Neural cell (in vitro differentiated cells): ENCODE results near the gene GATB.

Source experiments
- EP300 ChIP-seq: fragments of 450-650 bp; conservative IDR thresholded peaks from 2 replicates; pipeline ENCODE4 v1.6.1; 2014; ENCODE audit warnings: antibody characterized with exemption, mild to moderate bottlenecking, moderate library complexity; ENCODE audit not compliant: poor library complexity, severe bottlenecking
- EZH2 ChIP-seq: fragments of 200-600, 300-800 bp; shearing (Covaris generic), sonication (generic); IDR thresholded peaks from 2 replicates; pipeline ENCODE4 v1.6.1; 2014; ENCODE audit warnings: antibody characterized with exemption, low read length, borderline replicate concordance, mild to moderate bottlenecking; ENCODE audit not compliant: insufficient read depth, poor library complexity, severe bottlenecking
- TF ChIP-seq, protein P1 (sequence below): fragments of 450-650 bp; IDR thresholded peaks from 2 replicates; pipeline ENCODE4 v1.5.1; 2014; ENCODE audit warnings: antibody characterized with exemption, mild to moderate bottlenecking, moderate library complexity; ENCODE audit not compliant: poor library complexity, severe bottlenecking

DNA sequence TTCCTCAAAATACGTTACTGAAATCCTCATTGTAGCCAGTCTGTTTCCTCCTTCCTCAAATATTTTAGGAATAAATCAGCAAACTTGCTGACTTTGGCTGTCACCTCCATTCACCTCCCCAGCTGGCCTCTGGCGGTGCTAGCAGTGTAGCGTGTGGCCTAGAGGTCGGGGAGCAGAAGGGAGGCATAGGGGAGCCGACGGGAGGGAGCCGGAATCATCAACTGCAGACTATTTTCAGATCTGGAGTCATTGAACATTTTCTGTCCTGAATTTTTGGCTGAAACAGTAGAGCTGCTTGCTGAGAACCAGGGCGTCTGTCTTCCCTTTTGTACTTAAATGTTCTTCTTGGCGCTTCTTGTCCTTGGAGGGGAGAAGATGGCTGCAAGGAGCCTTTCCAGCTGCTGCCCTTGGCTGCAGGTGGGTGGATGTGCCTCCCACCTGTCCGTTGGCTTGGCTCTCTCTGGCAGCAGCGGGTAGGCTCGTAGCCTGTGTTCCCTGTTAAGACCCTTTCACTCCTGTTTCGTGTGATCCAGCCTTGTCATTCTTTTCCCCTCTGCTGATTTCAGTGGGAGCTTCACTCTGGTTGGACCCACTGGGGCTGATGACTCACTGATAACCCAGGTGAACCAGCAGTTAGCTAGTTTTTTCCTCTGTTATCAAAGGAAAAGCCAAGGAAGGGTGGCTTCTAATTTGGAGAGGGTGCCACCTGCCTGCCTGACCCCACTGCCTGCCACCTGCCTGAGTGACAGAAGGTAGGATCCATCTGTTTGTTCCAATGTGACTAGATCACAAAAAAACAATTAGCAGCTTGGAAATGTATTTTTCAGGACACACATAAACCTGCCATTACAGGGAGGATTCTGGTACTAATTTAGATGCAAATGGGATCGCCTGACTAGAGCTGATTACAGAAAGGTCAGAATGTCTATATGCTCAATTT is 135.9 kb downstream of the GATB start:
- TF ChIP-seq EP300 (no peak), EZH2 (no peak)
- TF ChIP-seq, protein P1, sequence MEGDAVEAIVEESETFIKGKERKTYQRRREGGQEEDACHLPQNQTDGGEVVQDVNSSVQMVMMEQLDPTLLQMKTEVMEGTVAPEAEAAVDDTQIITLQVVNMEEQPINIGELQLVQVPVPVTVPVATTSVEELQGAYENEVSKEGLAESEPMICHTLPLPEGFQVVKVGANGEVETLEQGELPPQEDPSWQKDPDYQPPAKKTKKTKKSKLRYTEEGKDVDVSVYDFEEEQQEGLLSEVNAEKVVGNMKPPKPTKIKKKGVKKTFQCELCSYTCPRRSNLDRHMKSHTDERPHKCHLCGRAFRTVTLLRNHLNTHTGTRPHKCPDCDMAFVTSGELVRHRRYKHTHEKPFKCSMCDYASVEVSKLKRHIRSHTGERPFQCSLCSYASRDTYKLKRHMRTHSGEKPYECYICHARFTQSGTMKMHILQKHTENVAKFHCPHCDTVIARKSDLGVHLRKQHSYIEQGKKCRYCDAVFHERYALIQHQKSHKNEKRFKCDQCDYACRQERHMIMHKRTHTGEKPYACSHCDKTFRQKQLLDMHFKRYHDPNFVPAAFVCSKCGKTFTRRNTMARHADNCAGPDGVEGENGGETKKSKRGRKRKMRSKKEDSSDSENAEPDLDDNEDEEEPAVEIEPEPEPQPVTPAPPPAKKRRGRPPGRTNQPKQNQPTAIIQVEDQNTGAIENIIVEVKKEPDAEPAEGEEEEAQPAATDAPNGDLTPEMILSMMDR: no peak
